Neural progenitor cell (in vitro differentiated cells): ENCODE measurements around the gene VEZT.

ENCODE experiments used
- EZH2 ChIP-seq: fragments of 200-600 bp; sonication (generic); IDR thresholded peaks from 2 replicates; pipeline ENCODE4 v1.6.1; 2017; ENCODE audit warnings: antibody characterized with exemption, mild to moderate bottlenecking, moderate library complexity
- EZH2phosphoT487 ChIP-seq: fragments of 200-600 bp; sonication (generic); IDR thresholded peaks from 2 replicates; pipeline ENCODE4 v1.6.1; 2017; ENCODE audit warnings: antibody characterized with exemption
- TF ChIP-seq, protein P1 (sequence below): fragments of 200-600 bp; sonication (generic); IDR thresholded peaks from 2 replicates; pipeline ENCODE4 v1.5.1; 2017; ENCODE audit warnings: antibody characterized with exemption, mild to moderate bottlenecking

DNA sequence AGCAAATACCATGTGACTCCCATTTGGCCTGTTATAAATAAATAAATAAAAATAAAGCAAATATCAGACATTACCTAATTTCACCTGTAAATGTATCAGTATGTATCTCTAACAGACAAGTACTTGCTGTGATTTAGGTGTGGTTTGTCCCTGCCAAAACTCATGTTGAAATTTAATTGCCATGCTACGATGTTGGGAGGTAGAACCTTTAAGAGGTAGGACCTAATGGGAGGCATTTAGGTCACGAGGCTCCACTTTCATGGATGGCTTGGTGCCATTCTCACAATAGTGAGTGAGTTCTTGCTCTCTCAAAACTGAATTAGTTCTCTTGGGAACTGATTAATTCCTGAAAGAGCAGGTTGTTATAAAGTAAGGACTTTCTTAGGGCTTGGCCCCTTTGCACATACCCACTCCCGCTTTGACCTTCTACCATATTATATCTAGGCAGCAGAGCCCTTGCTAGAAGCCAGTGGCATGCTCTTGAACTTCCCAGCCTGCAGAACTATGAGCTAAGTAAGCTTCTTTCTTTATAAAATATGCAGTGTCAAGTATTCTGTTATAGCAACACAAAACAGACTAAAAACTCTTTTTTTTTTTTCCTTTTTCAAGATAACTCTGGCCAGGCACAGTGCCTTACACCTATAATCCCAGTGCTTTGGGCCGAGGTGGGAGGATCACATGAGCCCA lies 26.0 kb downstream of the VEZT start:
- TF ChIP-seq, protein P1, sequence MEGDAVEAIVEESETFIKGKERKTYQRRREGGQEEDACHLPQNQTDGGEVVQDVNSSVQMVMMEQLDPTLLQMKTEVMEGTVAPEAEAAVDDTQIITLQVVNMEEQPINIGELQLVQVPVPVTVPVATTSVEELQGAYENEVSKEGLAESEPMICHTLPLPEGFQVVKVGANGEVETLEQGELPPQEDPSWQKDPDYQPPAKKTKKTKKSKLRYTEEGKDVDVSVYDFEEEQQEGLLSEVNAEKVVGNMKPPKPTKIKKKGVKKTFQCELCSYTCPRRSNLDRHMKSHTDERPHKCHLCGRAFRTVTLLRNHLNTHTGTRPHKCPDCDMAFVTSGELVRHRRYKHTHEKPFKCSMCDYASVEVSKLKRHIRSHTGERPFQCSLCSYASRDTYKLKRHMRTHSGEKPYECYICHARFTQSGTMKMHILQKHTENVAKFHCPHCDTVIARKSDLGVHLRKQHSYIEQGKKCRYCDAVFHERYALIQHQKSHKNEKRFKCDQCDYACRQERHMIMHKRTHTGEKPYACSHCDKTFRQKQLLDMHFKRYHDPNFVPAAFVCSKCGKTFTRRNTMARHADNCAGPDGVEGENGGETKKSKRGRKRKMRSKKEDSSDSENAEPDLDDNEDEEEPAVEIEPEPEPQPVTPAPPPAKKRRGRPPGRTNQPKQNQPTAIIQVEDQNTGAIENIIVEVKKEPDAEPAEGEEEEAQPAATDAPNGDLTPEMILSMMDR = no peak
- TF ChIP-seq EZH2 = no peak
- TF ChIP-seq EZH2phosphoT487 = no peak
